GM19025 (cell line): ENCODE data around the gene CIDEC.
A peak's percentile ranks its signal among the peaks of the same experiment; 100 is the strongest.
"Not testable (repeated sequence)": the region's sequence is repeated elsewhere in the genome, so short reads cannot be mapped to it uniquely, and the experiment has no call there.

Experiments
- ATAC-seq: cut with Tn5 transposase; IDR thresholded peaks from one replicate; pipeline ENCODE4 v1.9.1; 2021; ENCODE audit warnings: mild to moderate bottlenecking, low read depth, moderate library complexity; ENCODE audit not compliant: unreplicated experiment

The CIDEC gene

GRCh38 chr3:9851926-9852325 lies 28.1 kb downstream of the CIDEC start:
- not testable (repeated sequence) for ATAC-seq

- ATAC-seq, result not testable (repeated sequence)
These were observed 28.7 kb downstream of the CIDEC start for GRCh38 chr3:9851383-9851782.

GRCh38 chr3:9848860-9849259 lies 31.2 kb downstream of the CIDEC start:
- not testable (repeated sequence) for ATAC-seq

GRCh38 chr3:9847870-9848269 lies 32.2 kb downstream of the CIDEC start:
- ATAC-seq, result not testable (repeated sequence)

GRCh38 chr3:9846931-9847488 lies 33.0 kb downstream of the CIDEC start:
- no peak for ATAC-seq

- no peak for ATAC-seq
These were observed 33.8 kb downstream of the CIDEC start for GRCh38 chr3:9846231-9846630.

GRCh38 chr3:9843715-9844438 lies 36.2 kb downstream of the CIDEC start, which contains the start of gene RPUSD3:
RPUSD3 (minus strand) TSS chr3:9844008; CDS start chr3:9843990, 18 bp downstream.
- ATAC-seq, result peak; percentile 98

- ATAC-seq, result no peak
These were observed 39.0 kb downstream of the CIDEC start for GRCh38 chr3:9841015-9841414.

- no peak for ATAC-seq
These were observed 41.2 kb downstream of the CIDEC start for GRCh38 chr3:9838856-9839255.

- no peak for ATAC-seq
These were observed 42.1 kb downstream of the CIDEC start for GRCh38 chr3:9837701-9838582.

- no peak for ATAC-seq
These were observed 45.3 kb downstream of the CIDEC start for GRCh38 chr3:9834520-9835380.

- no peak for ATAC-seq
These were observed 47.0 kb downstream of the CIDEC start for GRCh38 chr3:9833078-9833477.

GRCh38 chr3:9831253-9831652 lies 48.8 kb downstream of the CIDEC start:
- no peak for ATAC-seq

GRCh38 chr3:9828801-9829755 lies 51.0 kb downstream of the CIDEC start:
- no peak for ATAC-seq

- ATAC-seq, result no peak
These were observed 53.1 kb downstream of the CIDEC start for GRCh38 chr3:9826815-9827573.

GRCh38 chr3:9825451-9826040 lies 54.5 kb downstream of the CIDEC start:
- no peak for ATAC-seq

- ATAC-seq, result no peak
These were observed 59.1 kb downstream of the CIDEC start for GRCh38 chr3:9820946-9821345.

- ATAC-seq, result no peak
These were observed 59.5 kb downstream of the CIDEC start for GRCh38 chr3:9820543-9820942.
